Nephron (organoid): Measurements from ENCODE around the gene CCDC88C.

Experiments
- H3K27ac Mint-ChIP-seq, 3 experiments: 2 replicates each; pipeline ENCODE4 v1.8.0; 2020; ENCODE audit warnings: mixed read lengths in 3 of 3, mild to moderate bottlenecking in 2 of 3, moderate library complexity in 1 of 3
- H3K27me3 Mint-ChIP-seq: 2 replicates; pipeline ENCODE4 v1.8.0; 2021; ENCODE audit warnings: low read depth, mild to moderate bottlenecking, moderate library complexity, mixed read lengths
- H3K36me3 Mint-ChIP-seq: 2 replicates; pipeline ENCODE4 v1.8.0; 2020; ENCODE audit warnings: low read depth, mixed read lengths
- H3K4me1 Mint-ChIP-seq: 2 replicates; pipeline ENCODE4 v1.8.0; 2020; ENCODE audit warnings: mixed read lengths
- H3K4me3 Mint-ChIP-seq, 3 experiments: 2 replicates each; pipeline ENCODE4 v1.8.0; 2020; ENCODE audit warnings: mild to moderate bottlenecking in 3 of 3, mixed read lengths in 3 of 3, moderate library complexity in 2 of 3
- H3K9me3 Mint-ChIP-seq: 2 replicates; pipeline ENCODE4 v1.8.0; 2020; ENCODE audit warnings: mixed read lengths
- CTCF ChIP-seq, 3 experiments: fragments of 200-600 bp; sonication (generic); IDR thresholded peaks; one replicate each; pipeline ENCODE4 v1.5.0; 2021; ENCODE audit warnings: antibody characterized with exemption in 3 of 3; ENCODE audit not compliant: unreplicated experiment in 3 of 3

CCDC88C gene

GRCh38 chr14:91417120-91417982 is at the start of gene CCDC88C:
TSS of gene CCDC88C (minus strand) at chr14:91417820. CDS start at chr14:91417690, 130 bp downstream.
- TF ChIP-seq CTCF (IDR thresholded peaks at IDR 0.05; ENCODE audit: unreplicated experiment in 3 of 3), result no peak
- peaks cover 39% of the 10 kb centered on the region for H3K4me1 Mint-ChIP-seq
- peak within 1 kb of the TSS; percentile 63 to 94 (median 78) for H3K27ac Mint-ChIP-seq
- H3K4me3 Mint-ChIP-seq, result peak within 1 kb of the TSS; percentile 85 to 92 (median 91)
- peaks cover 3% of the 10 kb centered on the region for H3K36me3 Mint-ChIP-seq
- H3K27me3 Mint-ChIP-seq, result peaks cover 22% of the 10 kb centered on the region
- H3K9me3 Mint-ChIP-seq, result no peaks in the 10 kb centered on the region

DNA sequence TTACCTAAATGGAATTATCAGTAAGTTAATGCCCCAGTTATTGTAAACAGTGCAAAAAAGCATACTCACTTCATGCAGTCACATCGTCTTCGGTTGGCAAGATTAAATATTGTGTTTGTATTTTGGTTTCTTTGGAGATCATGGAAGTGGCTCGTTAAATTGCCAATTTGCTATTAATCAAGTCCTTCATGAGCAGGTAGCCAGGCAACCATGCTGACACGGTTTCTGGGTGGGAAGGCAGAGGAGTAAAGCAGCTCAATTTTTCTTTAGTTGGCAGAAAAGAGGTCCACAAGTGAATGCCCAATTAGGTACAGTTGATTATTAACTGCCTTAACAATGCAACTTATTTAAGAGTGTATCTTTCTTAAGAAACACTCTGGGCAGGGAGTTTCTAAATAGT is 48.6 kb upstream of the CCDC88C start:
- no peak for TF ChIP-seq CTCF (IDR thresholded peaks at IDR 0.05; ENCODE audit: unreplicated experiment in 3 of 3)
- peak overlapping the region; percentile 8 to 40 (median 18) for H3K27ac Mint-ChIP-seq
- H3K27me3 Mint-ChIP-seq, result no peaks in the 10 kb centered on the region
- no peaks in the 10 kb centered on the region for H3K9me3 Mint-ChIP-seq
- H3K4me1 Mint-ChIP-seq, result no peaks in the 10 kb centered on the region
- peaks cover 89% of the 10 kb centered on the region for H3K36me3 Mint-ChIP-seq
- H3K4me3 Mint-ChIP-seq, result no peak overlapping the region

DNA sequence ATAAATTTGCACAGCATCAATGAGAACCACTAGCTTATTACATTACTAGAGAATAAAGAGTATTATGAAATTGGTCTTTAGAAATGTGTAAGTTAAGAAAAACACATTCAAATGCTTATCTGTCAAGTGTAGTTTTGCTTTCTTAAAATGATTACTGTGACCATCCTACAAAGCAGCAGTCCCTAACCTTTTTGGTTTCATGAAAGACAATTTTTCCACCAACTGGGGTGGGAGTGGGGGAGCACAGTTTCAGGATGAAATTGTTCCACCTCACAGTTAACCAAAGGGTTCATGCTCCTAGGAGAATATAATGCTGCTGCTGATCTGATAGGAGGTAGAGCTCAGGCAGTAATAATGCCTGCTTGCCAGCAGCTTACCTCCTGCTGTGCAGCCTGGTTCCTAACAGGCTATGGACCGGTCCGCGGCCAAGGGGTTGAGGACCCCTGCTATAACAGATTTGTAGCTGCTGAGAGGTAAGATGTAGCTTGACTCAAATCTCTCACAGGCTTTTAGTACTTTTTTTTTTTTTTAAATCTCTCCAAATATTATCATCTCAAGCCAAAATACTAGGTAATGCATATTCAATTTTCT is 47.1 kb upstream of the CCDC88C start:
- Mint-ChIP-seq H3K27ac (no peak overlapping the region), H3K4me3 (no peak overlapping the region), H3K9me3 (no peaks in the 10 kb centered on the region), H3K4me1 (no peaks in the 10 kb centered on the region), H3K27me3 (no peaks in the 10 kb centered on the region), H3K36me3 (peaks cover 88% of the 10 kb centered on the region)
- TF ChIP-seq CTCF (IDR thresholded peaks at IDR 0.05; ENCODE audit: unreplicated experiment in 3 of 3), result no peak

DNA sequence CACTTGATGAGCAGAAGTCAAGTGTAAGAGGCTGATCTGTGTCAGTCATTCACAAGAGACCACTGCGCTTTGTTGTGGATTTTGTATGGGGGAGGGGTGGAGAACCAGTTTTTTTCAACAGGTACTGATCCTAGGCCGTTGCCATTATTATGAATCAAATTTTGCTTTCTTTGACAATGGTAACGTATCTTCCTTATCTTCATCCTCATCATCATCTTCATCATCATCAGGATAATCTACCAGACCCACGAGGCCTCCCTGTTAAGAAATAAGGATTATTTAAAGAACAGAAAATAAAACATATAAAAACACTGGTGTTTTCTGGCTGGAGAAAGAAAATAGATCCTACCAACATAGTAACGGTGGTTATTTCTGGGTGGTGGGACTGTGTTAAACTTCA is 41.0 kb upstream of the CCDC88C start:
- Mint-ChIP-seq H3K4me1 (no peaks in the 10 kb centered on the region), H3K27ac (no peak overlapping the region), H3K9me3 (no peaks in the 10 kb centered on the region), H3K27me3 (no peaks in the 10 kb centered on the region), H3K4me3 (no peak overlapping the region), H3K36me3 (peaks cover 91% of the 10 kb centered on the region)
- TF ChIP-seq CTCF (IDR thresholded peaks at IDR 0.05; ENCODE audit: unreplicated experiment in 3 of 3), result no peak

DNA sequence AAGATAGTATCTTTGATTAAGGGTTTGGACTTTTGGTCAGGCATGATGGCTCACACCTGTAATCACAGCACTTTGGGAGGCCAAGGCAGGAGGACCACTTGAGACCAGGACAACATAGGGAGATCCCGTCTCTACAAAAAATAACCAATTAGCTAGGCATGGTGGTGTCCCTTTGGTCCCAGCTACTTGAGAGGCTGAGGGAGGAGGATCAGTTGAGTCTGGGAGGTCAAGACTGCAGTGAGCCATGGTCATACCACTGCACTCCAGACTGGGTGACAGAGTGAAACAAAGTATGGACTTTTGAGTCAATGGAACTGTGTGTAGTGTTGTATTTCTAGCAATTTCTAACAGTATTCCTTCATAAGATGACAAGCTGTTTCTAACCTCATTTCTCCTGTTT is 38.7 kb upstream of the CCDC88C start:
- TF ChIP-seq CTCF (IDR thresholded peaks at IDR 0.05; ENCODE audit: unreplicated experiment in 3 of 3), result no peak
- Mint-ChIP-seq H3K9me3 (no peaks in the 10 kb centered on the region), H3K4me1 (no peaks in the 10 kb centered on the region), H3K36me3 (peaks cover 70% of the 10 kb centered on the region), H3K27ac (no peak overlapping the region), H3K4me3 (no peak overlapping the region), H3K27me3 (no peaks in the 10 kb centered on the region)
